SH-SY5Y (cell line): ENCODE measurements around the gene TSGA10IP.

Experiments used
- GATA2 ChIP-seq: IDR thresholded peaks from 2 replicates; pipeline ENCODE4 v1.6.1; 2011; ENCODE audit warnings: mild to moderate bottlenecking, low read depth, low read length
- GATA3 ChIP-seq: IDR thresholded peaks from 2 replicates; pipeline ENCODE4 v1.6.1; 2011; ENCODE audit warnings: low read depth, mild to moderate bottlenecking, low read length, moderate library complexity

GRCh38 chr11:65900899-65901180 is 44.4 kb upstream of the TSGA10IP start:
- no peak for TF ChIP-seq GATA3
- no peak for TF ChIP-seq GATA2
